ENCODE results near the gene TWF2.
A peak's percentile ranks its signal among the peaks of the same experiment; 100 is the strongest.

The TWF2 gene

DNA sequence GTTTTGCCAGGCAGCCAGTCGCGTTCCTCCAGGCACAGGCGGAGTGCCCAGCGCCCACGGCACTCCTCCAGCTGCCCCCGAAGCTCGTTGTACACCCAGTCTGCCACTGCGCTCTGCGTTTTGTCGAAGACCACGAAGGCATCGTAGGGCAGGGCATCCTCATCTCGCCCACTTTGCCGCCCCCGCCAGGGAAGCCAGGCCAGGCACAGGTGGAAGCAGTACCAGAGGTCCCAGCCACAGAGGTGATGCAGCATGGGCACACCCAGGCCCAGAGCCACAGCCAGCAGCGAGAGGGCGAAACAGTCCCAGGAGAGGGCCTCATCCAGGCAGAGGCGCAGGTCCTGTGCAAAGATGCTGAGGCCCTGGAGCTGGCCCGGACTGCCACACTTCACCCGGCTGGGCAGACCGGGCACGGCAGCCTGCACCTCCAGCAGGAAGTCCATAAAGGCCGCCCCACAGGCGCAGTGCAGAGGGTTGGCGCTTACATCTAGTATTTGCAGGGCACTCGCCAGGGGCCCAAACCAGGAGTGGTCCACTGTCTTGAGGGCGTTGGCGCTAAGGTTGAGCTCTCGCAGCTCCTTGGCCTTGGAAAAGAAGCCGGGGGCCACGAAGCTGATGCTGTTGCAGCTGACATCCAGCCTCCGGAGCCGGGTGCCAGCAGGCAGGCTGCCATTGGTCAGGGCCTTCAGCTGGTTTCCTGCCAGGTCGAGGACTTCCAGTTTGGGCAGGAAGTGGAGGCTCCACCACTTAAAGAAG is 17.2 kb downstream of the TWF2 start:
- no peak for DNase-seq

GRCh38 chr3:52221141-52221562 is 17.8 kb downstream of the TWF2 start:
- DNase-seq, result no peak

DNA sequence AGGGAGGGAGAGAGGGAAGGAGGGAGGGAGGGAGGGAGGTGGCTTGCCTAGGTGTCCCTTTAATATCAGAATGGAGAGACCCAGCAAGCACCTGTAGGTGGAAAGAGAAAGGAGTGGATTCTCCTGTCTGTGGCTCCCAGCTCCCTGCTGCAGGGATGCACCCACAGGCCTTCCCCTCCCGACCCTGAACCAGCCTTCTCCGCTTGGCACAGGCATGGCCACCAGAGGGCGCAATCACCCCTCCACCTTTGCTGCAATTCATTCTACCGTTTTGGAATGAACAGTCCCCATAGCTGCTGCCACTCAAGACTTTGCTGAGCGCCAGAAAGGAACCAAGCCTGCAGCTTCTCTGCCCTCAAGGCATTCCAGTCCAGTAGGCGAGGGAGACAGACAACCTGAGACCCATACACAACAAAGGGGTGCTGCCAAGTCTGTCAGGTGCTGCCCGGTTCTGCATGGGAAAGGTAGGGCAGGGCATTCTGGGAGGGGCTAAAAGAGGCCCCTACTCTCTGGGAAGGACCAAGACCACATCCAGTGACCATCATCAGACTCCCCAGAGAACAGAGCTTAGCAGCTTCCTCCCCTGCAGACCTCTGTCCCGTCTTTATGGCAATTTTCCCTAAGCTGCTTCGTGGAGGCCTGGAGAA is 18.5 kb downstream of the TWF2 start:
- peak; percentile 84 to 91 (median 85) for DNase-seq

DNA sequence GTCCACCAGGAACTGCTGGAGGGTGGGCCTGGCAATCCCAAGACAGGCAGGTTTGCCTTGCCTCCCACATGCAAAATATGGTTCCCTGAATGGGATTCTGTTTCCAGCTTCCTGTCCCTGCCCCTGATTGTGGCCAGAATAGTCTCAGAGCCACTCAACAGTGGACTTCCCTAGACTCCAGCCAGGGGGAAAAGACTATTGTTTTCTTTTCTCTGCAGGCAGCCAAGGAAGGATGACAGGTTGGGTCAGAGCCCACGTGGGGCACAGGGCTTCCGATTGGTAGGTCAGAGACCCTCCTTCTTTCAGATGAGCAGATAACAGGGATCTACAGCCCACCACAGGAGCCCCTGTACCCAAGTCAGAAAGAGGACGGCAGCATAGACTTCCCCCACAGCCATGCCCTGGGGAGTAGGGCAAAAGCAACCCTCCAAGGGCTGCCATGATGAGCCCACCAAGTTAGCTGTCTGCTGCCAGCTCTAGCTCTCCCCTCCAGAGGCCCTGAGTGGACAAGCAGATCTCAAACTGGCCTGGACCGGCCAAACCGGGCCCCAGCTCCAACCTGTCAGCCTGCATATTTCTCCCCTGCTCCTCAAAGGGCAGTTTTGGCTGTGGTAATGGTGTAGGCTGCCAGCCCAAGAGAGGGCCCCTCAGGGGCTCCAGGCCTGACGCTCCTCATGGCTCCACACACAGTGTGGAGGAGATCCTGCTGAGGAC is 19.9 kb downstream of the TWF2 start:
- DNase-seq, result no peak

GRCh38 chr3:52218454-52218853 is 20.5 kb downstream of the TWF2 start:
- no peak for DNase-seq

DNA sequence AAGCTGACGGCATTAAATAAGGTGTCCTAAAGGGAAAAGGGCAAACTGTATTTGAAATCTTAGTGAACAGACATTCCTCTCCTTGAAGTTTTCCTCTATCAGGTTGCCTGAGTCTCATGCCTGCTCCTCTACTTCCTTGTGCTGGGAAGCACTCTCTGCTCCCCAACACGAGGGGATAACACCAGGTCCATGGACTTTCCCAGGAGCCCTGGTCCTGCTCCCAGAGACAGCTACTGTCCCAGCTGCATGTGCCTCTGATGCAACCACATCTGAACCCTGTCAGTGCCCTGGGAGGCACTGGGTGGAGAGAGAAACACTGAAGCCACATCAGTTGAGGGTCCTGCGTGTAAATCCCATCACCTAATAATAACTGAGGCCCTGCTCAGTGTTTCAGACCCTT is 20.9 kb downstream of the TWF2 start:
- DNase-seq, result peak in 1 of 3 donors; percentile 30

- no peak for DNase-seq
Observed at GRCh38 chr3:52217409-52217805, 21.6 kb downstream of the TWF2 start.

GRCh38 chr3:52216585-52217408 is 22.2 kb downstream of the TWF2 start:
- no peak for DNase-seq

DNA sequence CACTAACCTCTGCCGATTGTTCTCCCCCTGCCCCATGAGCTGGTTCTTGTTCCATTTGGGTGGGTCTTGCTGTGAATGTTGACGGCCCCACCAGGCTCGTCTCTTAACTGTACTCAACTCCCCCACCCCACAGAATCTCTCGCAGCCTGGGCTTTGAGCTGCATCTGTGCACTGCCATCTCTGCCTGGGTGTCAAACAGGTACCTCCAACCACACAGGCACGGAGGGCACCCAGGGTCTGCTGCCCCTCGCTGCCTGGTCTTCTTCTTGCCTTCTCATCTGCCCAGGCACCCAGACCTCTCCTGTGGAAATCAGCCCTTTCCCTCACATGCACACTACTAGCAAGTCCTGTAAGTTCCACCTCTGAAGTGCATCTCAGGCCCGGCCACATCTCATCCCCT is 23.6 kb downstream of the TWF2 start:
- DNase-seq, result no peak

DNA sequence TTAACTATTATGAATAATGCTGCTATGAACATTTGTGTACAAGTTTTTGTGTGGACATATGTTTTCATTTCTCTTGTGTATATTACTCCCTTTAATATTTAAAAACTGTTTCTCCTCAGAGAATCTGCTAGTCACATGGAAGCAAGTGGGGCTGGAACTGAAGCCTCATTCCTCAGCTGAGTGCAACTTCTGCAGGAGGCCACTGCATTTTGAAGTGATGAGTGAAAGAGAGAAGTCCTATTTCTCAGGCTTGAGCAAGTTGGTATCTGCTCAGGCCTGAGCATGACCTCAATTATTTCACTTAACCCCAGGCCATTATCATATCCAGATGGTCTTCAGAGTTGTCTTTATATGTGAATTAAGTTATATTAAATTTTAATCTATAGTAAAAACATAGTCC is 25.1 kb downstream of the TWF2 start:
- no peak for DNase-seq

- no peak for DNase-seq
Observed at GRCh38 chr3:52213005-52213404, 26.0 kb downstream of the TWF2 start.

DNA sequence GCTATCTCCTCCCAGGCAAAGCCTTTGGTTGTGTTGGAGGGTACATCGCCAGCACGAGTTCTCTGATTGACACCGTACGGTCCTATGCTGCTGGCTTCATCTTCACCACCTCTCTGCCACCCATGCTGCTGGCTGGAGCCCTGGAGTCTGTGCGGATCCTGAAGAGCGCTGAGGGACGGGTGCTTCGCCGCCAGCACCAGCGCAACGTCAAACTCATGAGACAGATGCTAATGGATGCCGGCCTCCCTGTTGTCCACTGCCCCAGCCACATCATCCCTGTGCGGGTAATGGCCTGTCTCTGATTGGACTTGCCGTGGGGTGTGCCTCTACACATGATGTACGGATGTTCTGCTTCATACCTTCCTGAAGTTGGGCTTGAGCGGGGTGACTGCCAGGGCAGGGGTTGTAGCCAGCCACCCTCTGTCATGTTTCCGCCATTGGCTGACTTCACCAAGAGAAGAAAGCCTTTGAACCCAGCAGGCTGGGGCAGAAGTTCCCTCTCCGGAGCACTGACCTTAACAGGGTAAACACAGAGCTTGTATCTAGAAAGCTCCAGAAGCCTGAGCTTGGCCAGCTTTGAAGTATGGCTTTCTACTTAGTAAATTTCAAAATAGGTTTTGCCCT is 27.6 kb downstream of the TWF2 start:
- DNase-seq, result no peak

DNA sequence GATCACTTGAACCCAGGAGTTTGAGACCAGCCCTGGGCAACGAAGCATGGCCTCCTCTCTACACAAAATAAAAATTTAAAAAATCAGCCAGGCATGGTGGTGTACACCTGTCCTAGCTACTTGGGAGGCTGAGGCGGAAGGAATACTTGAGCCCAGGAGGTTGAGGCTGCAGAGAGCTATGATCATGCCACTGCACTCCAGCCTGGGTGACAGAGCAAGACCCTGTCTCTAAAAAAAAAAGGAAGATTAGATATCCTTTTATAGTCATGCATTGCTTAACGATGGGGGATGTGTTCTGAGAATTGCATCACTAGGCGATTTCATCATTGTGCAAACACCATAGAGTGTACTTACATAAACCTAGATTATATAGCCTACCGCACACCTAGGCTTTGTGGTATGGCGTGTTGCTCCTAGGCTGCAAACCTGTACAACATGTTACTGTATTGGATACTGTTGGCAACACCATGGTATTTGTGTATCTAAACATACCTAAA is 28.4 kb downstream of the TWF2 start:
- DNase-seq, result peak; percentile 68 to 83 (median 79)

DNA sequence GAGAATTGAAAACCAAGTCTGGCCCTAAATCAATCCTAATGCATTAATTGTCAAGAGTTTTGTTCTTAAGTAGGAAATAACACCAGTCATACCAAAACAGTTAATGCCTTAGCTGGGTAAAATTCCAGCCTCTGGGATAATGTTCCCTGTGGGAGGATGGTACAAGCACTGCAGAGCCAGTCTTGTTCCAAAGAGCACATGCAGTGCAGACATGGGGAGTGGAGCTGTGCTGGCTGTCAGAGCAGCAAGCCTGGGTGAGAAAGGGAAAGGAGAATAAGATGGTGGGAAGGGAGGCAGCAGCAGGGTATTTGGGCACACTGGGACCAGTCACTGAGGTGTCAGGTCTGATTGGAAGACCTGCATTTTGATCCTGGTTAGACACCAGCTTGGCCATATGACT is 28.9 kb downstream of the TWF2 start:
- DNase-seq, result no peak

GRCh38 chr3:52208556-52208955 is 30.4 kb downstream of the TWF2 start:
- DNase-seq, result no peak

- DNase-seq, result no peak
Observed at GRCh38 chr3:52205727-52206372, 33.1 kb downstream of the TWF2 start.

DNA sequence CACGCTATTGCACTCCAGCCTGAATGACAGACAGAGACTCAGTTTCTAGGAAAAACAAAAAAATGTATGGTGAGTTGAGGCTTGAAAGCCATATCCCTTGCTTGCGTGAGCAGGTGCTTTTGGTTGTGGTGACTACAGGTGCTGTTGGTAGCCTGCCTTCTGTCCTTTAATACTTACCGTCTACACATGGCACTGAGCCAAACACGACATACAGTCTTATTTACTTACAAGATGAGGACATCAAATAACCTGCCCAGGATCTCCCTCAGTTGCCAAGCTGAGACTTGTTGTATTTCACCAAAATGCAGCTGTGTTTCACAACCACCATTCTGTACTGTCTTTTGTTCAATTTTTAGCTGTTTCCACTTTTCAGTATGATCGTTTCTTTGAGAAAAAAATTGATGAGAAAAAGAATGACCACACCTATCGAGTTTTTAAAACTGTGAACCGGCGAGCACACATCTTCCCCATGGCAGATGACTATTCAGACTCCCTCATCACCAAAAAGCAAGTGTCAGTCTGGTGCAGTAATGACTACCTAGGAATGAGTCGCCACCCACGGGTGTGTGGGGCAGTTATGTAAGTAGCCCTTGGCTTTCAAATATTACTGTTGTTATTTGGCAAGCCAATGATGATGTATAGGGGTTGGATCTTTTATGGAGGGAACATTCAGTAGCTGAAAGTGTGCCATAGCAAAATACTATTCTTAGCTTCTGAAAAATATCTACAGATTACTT is 34.5 kb downstream of the TWF2 start:
- DNase-seq, result peak; percentile 76 to 84 (median 79)

DNA sequence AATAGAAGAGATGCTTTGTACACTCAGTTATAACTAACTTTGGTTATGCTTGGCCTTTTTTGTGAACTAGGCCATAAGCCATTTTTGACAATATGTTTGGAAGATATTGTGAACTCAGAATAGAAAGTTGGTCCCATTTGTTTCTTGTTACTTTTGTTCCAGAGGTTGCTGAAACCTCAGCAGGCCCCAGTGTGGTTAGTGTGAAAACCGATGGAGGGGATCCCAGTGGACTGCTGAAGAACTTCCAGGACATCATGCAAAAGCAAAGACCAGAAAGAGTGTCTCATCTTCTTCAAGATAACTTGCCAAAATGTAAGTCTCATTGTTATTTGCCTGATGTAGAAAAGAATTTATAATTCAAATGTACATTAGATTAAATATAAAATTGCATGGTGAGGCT is 35.3 kb downstream of the TWF2 start:
- no peak for DNase-seq

DNA sequence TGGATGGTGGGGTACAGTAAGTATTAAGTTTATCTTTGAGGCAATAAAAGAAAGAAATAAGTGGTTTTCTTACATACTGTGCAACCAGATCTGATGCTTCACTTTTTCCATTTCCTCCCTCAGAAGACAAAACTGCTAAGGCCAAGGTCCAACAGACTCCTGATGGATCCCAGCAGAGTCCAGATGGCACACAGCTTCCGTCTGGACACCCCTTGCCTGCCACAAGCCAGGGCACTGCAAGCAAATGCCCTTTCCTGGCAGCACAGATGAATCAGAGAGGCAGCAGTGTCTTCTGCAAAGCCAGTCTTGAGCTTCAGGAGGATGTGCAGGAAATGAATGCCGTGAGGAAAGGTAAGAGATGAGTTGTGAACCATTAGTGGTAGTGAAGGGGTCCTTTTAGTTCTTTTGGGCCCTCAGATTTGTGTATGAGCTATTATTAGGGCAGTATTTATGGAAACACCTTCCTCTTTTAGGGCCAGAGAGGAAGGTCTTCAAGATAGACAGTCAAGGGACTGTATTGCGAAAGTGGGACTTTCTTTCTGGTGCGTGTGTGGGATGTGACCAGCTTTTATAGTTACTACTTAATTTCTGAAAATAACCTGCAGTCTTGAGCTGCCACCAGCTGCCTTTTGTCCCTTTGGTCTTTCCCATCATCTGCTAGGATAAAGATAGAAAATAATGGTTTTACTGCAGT is 36.4 kb downstream of the TWF2 start:
- peak; percentile 82 to 92 (median 89) for DNase-seq

GRCh38 chr3:52200981-52201679 is 37.8 kb downstream of the TWF2 start:
- DNase-seq, result peak; percentile 37 to 73 (median 64)
